HG02588 (cell line): Measurements from ENCODE around the gene RAP1GAP2.
"Not testable (repeated sequence)": the region's sequence is repeated elsewhere in the genome, so short reads cannot be mapped to it uniquely, and the experiment has no call there.

Source experiments
- ATAC-seq: cut with Tn5 transposase; IDR thresholded peaks from one replicate; pipeline ENCODE4 v1.9.1; 2021; ENCODE audit warnings: mild to moderate bottlenecking, moderate library complexity; ENCODE audit not compliant: unreplicated experiment

RAP1GAP2 gene

GRCh38 chr17:3034578-3034920 lies 238.3 kb downstream of the RAP1GAP2 start:
- ATAC-seq = no peak

- no peak for ATAC-seq
Measured at GRCh38 chr17:3035256-3035967, 239.2 kb downstream of the RAP1GAP2 start.

GRCh38 chr17:3035968-3036280 lies 239.7 kb downstream of the RAP1GAP2 start:
- no peak for ATAC-seq

- ATAC-seq = no peak
Measured at GRCh38 chr17:3036800-3037199, 240.6 kb downstream of the RAP1GAP2 start.

- no peak for ATAC-seq
Measured at GRCh38 chr17:3037259-3037658, 241.0 kb downstream of the RAP1GAP2 start.

GRCh38 chr17:3038941-3039340 lies 242.7 kb downstream of the RAP1GAP2 start:
- ATAC-seq = no peak

GRCh38 chr17:3039736-3040135 lies 243.5 kb downstream of the RAP1GAP2 start:
- ATAC-seq = no peak

GRCh38 chr17:3040882-3041281 lies 244.6 kb downstream of the RAP1GAP2 start:
- ATAC-seq = no peak

- no peak for ATAC-seq
Measured at GRCh38 chr17:3043737-3044365, 247.6 kb downstream of the RAP1GAP2 start.

GRCh38 chr17:3046753-3047152 lies 250.5 kb downstream of the RAP1GAP2 start:
- no peak for ATAC-seq

GRCh38 chr17:3048727-3049471 lies 252.7 kb downstream of the RAP1GAP2 start:
- ATAC-seq = peak; percentile 92

GRCh38 chr17:3049705-3050295 lies 253.6 kb downstream of the RAP1GAP2 start:
- ATAC-seq = no peak

GRCh38 chr17:3054868-3055267 lies 258.6 kb downstream of the RAP1GAP2 start:
- ATAC-seq = not testable (repeated sequence)

- ATAC-seq = not testable (repeated sequence)
Measured at GRCh38 chr17:3062824-3063377, 266.7 kb downstream of the RAP1GAP2 start.

- ATAC-seq = not testable (repeated sequence)
Measured at GRCh38 chr17:3063507-3063906, 267.3 kb downstream of the RAP1GAP2 start, which contains the start of gene OR1D5. Gene OR1D5, minus strand, starts transcription at chr17:3063607. Its CDS starts 0 bp downstream, at chr17:3063607.

- not testable (repeated sequence) for ATAC-seq
Measured at GRCh38 chr17:3065192-3065591, 269.0 kb downstream of the RAP1GAP2 start.

- ATAC-seq = not testable (repeated sequence)
Measured at GRCh38 chr17:3073850-3074249, 277.6 kb downstream of the RAP1GAP2 start.
